GM21529 (cell line): ENCODE measurements around the gene DRG2.

ENCODE experiments used
- ATAC-seq: cut with Tn5 transposase; IDR thresholded peaks from one replicate; pipeline ENCODE4 v1.9.1; 2021; ENCODE audit not compliant: unreplicated experiment

The DRG2 gene

DNA sequence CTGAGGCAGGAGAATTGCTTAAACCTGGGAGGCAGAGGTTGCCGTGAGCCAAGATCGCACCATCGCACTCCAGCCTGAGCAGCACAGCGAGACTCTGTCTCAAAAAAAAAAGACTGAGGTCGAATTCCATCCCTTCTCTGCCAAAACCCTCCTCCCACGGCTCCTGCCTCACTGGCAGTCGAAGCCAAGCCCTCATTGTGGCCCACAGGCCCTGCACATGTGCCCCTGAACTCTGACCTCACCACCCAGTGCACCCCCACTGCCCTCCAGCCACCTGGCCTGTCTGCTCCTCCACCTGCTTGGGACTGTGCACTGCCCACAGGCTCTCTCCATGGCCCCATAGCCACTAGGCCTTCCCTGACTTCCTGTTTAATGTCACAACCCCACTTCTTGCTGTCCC lies 27.8 kb downstream of the DRG2 start:
- ATAC-seq, result no peak

DNA sequence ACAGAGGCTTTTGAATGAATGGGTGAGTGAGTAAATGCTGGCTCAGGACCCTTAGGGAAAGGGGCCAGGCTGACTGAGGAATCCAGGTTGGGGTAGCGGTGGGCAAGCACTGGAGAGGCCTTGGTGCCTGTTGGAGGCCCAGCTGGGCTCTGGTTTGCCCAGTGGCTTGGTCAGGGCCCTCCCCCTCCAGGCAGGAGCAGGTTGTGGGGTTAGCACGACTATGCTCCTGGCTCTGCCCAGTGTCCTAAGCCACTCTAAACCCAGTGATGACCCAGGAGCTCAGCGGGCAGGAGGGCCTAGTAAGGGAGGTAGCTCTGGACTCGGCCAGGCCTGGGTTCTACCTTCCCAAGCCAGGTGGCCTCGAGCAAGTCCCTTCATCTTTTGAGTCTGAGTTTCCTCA lies 28.3 kb downstream of the DRG2 start:
- no peak for ATAC-seq

DNA sequence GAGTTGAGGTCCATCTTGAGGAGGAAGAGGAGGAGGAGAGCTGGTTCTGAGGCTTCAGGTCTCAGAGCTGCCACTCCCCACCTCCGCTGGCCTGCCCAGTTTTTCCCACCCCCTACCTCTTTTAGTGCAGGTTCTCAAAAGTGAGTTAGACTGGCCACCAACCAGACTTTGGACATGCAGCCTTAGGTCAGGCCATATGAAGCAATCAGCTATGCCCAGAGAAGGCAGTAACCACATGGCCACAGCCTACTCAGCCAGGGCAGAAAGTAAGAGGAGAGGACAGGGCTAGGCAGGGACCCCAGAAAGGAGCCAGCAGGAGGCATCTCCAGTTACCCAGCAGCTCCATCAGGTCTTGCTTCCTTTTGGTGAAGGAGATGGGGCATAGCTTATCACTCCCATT lies 29.8 kb downstream of the DRG2 start:
- no peak for ATAC-seq

DNA sequence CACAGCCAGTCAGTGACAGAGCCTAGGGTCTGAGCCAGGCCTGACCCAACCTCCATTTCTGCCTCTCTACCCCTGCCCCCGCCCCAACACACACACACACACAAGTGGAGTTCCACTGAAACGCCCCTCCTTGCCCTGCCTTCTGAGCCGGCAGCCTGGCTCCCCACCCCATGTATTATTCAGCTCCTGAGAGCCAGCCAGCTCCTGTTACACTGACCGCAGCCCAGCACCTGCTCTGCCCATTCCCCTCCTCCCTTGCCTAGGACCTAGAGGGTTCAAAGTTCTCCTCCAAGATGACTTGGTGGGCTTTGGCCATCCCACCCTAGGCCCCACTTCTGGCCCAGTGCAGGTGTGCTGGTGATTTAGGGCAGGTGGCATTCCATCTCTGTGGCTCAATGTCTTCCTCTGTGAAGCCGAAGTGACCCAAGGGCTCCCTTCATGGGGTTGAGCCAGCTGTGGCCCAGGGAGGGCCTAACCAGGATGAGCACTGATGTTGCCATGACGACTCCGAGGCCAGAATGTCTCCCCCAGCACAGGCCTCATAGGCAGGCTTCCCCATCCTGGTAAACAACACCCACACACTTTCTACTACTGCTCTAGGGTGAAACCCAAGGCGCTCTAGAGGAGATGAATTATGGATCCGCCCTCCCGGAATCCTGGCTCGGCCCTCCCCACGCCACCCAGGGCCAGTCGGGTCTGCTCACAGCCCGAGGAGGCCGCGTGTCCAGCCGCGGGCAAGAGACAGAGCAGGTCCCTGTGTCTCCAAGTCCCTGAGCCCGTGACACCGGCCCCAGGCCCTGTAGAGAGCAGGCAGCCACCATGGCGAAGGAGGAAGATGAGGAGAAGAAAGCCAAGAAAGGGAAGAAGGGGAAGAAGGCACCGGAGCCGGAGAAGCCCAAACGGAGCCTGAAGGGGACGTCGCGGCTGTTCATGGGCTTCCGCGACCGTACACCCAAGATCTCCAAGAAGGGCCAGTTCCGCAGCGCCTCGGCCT lies 30.5 kb downstream of the DRG2 start:
- ATAC-seq, result no peak

DNA sequence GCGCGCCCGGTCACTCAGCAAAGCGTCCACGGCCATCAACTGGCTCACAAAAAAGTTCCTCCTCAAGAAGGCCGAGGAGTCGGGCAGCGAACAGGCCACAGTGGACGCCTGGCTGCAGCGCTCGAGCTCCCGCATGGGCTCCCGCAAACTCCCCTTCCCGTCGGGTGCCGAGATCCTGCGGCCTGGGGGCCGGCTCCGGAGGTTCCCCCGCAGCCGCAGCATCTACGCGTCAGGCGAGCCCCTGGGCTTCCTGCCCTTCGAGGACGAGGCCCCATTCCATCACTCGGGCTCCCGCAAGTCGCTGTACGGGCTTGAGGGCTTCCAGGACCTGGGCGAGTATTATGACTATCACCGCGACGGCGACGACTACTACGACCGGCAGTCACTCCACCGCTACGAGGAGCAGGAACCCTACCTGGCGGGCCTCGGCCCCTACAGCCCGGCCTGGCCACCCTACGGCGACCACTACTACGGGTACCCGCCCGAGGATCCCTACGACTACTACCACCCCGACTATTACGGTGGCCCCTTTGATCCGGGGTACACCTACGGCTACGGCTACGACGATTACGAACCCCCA lies 31.5 kb downstream of the DRG2 start:
- ATAC-seq, result no peak

DNA sequence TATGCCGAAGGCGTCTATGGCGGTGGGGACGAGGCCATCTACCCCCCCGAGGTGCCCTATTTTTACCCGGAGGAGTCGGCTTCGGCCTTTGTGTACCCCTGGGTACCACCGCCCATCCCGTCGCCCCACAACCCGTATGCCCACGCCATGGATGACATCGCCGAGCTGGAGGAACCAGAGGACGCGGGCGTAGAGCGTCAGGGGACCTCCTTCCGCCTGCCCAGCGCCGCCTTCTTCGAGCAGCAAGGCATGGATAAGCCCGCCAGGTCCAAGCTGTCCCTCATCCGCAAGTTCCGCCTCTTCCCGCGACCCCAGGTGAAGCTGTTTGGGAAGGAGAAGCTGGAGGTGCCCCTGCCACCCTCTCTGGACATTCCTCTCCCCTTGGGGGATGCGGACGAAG lies 32.2 kb downstream of the DRG2 start:
- ATAC-seq, result no peak

DNA sequence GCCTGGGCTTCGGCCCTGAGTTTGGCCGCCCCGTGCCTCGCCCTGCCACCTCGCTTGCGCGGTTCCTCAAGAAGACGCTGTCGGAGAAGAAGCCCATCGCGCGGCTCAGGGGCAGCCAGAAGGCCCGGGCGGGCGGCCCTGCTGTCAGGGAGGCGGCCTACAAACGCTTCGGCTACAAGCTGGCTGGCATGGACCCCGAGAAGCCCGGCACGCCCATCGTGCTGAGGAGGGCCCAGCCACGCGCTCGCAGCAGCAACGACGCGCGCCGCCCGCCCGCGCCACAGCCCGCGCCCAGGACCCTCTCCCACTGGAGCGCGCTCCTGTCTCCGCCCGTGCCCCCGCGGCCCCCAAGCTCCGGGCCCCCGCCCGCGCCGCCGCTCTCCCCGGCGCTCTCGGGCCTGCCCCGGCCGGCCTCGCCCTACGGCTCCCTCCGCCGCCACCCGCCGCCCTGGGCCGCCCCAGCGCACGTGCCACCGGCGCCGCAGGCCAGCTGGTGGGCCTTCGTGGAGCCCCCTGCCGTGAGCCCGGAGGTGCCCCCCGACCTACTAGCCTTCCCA lies 32.8 kb downstream of the DRG2 start:
- ATAC-seq, result no peak

DNA sequence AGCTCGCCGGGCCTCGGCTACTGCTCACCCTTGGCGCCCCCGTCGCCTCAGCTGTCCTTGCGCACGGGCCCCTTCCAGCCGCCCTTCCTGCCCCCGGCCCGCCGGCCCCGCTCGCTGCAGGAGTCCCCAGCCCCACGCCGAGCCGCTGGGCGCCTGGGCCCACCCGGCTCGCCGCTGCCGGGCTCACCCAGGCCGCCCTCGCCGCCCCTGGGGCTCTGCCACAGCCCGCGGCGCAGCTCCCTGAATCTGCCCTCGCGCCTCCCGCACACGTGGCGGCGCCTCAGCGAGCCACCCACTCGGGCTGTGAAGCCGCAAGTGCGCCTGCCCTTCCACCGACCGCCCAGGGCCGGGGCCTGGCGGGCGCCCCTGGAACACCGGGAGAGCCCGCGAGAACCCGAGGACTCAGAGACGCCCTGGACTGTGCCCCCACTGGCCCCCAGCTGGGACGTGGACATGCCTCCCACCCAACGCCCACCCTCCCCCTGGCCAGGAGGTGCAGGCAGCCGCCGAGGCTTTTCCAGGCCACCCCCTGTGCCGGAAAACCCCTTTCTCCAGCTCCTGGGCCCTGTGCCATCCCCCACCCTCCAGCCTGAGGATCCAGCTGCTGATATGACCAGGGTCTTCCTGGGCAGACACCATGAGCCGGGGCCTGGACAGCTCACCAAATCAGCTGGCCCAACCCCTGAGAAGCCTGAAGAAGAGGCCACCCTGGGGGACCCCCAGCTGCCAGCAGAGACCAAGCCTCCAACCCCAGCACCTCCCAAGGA lies 33.6 kb downstream of the DRG2 start:
- no peak for ATAC-seq

DNA sequence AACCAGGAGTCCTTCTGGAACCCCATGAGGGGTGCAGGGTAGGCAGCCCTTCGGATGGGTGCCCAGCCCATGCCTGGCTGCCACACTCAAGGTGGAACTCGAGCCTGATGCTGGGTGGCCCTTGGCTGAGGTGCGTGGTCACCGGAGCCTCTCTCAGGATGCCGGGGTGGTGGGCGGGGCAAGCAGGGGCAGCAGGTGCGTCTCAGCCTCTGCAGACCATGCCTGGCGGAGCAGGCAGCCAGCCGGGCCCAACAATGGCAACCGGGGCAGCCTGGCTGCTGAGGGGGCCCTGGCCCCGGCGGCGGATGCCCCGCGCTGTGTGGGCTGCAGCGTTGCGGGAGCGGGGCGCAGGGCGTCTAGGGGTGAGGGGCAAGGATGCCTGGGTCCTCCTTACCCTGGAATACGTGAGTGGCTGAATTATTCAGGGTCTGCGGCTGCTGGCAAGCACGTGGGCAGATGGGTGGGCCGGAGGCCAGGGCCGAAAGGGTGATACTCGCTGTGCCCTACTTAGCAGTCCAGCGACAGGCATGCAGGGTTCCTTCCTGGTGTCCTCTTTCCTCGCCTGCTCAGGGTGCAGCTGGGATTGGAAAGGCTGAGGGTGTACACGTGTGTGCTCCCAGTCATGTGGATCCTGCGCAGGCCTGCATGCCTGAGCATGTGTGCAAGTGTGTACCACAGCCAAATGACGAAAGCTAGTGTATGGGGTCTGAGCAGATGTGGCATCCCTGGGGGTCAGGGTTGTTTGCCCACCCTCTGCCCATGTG lies 35.4 kb downstream of the DRG2 start:
- ATAC-seq, result no peak

DNA sequence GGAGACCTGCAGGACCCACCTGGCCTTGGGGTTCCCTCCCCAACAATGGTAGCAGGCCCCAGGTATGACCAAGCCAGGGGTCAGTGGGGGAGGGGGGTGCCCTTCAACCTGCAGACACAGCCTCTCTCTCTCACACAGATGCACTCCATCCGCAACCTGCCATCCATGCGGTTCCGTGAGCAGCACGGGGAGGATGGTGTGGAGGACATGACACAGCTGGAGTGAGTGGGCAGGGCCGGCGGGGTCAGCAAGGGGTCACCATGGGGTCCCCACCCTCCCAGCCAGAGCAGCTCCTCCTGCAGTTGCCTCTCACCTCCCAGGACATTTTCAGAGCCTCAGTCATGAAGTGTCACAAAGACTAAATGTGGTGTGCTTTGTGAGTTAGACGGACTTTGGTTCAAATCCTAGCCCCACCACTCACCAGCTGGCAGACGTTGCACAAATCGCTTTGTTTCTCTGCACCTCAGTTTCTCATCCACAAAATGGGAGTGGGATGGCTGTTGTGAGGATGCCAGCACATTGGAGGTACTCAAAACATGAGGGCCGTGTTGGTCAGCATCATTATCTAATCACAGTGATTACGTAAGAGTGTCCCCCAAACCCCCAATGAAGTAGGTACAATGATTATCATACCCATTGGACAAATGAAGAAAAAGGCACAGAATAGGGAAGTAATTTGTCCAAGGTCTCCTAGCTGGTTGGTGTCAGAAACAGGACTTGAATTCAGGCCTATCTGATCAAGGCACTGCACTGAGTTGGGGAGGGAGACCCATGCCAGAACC lies 36.8 kb downstream of the DRG2 start:
- no peak for ATAC-seq

DNA sequence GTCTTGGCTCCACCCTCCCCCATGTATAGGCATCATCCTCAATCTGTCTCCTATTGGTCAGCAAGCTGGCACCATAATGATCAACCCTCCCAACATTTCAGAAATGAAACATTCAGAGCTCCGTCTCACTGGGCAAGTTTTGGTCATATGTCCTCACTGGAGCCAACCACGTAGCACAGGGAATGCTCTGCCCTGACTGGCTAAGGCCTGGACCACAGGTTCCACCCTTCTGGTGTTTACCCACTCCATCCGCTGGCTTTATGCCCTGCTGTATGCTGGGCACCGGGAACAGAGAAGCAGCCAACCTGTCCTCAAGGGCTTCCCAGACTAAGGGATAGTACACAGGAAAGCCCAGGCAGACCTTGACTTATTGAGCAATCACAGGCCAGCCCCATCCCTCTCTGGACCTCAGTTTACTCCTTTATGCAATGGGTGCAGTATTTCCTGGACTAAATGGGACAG lies 41.3 kb downstream of the DRG2 start:
- ATAC-seq, result no peak

DNA sequence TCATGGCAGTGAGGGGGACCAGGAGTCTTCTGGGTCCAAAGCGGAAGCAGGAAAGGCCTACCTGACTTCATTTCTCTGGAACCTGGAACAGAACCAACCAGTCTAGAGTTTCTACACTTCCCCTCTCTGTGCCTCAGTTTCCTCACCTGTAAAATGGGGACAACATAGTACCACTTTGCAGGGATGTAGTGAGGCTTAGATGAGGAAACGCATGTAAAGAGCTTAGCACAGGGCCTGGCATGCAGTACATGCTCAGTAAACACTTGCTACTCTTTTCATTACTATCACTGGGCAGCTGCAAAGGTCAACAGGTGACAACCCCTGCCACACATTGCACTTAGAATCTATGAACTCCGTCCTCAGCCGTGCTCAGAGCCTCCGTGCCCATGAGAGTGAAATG lies 45.0 kb downstream of the DRG2 start:
- no peak for ATAC-seq

DNA sequence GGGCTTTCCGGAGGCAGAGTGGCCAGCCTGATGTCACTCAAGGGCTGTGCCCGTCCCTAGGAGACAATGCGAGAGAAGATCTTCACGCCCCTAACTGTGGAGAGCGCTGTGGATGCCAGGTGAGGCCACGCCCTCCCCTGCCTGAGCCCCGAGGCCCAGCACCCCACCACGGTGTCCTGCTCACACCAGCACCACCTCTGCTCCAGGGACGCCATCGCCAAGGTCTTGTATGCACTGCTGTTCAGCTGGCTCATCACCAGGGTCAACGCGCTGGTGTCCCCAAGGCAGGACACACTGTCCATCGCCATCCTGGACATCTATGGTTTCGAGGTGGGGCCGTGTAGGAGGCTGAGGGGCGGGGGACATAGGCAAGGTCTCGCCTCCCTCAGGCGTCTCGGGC lies 48.6 kb downstream of the DRG2 start:
- ATAC-seq, result no peak

DNA sequence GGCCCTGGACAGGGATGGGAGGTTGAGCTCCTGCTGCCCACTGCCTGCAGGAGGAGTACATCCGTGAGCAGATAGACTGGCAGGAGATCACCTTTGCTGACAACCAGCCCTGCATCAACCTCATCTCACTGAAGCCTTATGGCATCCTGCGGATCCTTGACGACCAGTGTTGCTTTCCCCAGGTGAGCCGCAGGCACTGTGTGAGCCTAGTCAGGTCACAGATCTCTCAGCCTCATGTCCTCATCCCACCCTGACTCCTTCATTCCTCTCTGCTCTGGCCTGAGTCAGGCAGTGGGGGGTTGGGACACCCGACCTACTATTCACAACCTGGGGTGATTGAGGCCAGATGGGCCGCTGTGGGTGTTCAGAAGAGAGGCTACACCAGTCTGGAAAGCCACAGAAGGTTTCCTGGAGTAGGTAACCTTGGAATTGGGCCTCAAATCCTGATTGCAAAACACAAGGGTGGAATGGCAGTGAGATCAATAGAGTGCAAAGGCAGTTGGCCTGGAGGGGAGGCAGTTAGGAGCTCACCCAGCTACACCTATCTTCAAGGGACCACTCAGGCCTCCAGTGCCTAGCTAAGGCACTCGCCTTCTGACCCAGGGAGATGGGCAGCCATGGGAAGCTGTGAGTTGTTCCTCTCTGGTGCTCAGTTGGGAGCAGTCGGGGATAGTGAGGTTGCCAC lies 50.5 kb downstream of the DRG2 start:
- ATAC-seq, result no peak

DNA sequence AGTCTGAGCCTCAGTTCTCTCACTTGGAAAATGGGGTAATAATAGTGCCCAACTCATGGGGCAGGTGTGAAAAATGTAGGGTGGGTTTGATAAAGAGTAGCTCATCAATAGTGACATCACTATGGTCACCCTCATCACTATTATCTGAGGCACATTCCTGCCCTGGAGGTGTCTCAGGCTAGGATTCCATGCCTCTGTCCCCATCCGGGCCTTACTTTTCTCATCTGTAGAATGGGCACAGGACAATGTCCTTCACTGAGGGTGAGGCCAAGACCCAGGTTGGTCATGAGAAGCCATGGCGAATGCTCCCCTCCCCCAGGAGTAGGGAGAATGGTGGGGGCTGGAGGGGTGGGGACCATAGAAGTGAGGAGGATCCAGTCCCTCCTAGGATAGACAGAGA lies 51.3 kb downstream of the DRG2 start:
- ATAC-seq, result no peak

DNA sequence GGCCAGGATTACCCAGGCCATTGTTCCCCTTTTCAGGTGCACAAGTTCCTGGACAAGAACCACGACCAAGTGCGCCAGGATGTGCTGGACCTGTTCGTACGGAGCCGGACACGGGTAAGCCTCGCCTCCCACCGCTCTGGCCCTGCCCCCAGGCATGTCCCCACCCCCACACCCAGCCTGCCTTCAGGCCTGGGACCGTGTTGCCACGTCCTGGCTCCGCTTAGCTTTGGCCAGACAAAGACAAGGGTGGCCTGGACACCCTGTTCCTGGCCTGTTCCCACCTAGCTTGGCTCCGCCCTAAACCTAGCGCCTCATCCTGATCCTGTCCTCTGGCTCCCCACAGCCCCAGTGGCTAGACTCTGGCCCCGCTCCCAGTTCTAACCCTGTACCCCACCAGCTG lies 51.8 kb downstream of the DRG2 start:
- ATAC-seq, result no peak

DNA sequence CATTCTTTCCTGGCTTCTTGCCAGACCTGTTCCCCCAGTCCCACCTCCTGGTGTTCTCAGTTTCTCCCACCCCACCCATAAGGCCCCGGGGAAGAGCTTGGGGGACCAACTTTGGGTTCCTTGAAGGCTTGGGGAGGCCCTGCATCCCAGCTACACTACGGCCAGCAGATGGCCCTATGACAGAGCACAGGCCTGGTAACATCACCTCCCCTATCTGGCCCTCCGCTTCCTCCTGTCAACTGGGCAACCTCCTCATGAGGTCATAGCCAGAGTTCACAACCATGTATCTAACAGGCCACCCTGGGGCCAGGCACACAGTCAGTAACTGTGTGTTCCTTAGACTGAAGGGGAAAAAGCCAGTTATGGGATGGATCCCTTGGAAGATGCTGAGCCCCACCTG lies 52.2 kb downstream of the DRG2 start:
- ATAC-seq, result no peak

DNA sequence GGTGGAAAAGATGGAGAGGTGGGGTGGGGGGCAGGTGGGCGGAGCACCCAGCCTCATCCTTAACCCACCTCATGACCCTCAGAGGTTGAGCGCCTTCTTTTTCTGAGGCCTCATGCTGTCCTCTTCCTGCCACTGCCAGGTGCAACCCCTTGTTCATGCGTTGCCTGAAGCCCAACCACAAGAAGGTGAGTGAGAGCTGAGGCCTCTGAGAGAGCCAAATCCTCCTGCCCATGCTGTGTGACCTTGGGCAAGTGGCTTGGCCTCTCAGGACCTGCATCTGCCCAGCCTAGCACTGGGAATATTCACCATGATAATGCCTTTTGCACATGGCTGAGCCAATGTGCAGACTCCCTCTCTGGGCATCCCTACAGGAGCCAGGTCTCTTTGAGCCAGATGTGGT lies 52.9 kb downstream of the DRG2 start:
- no peak for ATAC-seq

DNA sequence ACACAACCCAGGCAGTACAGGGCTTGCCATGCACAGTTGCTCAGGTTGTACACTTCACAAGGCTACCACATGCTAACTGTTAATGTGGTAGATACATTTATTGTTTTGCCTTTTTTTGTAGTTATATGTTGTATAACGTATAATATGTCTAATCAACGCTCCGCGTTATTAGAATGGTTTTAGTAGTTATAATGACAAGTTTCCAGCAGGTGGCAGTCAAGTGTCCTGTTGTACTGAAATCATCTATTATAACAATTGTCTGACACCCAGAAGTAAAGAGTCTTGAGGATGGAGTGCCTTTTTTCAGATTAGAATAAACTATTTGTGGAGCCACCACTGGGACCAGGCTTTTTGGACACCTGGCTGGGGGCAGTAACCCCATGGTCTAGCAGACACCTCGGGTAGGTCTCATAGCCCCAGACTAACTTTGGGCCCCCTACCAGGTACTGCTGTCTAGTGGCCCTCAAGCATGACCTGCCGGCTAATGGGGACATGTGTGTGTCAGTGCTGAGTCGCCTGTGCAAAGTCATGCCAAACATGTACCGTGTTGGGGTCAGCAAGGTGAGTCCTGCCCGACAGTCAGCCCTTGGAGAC lies 53.6 kb downstream of the DRG2 start:
- ATAC-seq, result no peak
